Trophoblast cell (in vitro differentiated cells and primary cell): ENCODE data around the gene RPLP2.
A peak's percentile ranks its signal among the peaks of the same experiment; 100 is the strongest.

Experiments
- DNase-seq, 2 donors: peaks; one replicate each; pipeline ENCODE4 v3.0.0-alpha.2; 2016
- H2AFZ ChIP-seq: 2 replicates; pipeline ENCODE4 v1.6.1; 2013; ENCODE audit warnings: low read length, moderate library complexity, mild to moderate bottlenecking; ENCODE audit not compliant: insufficient read depth, poor library complexity
- H2AK5ac ChIP-seq: 2 replicates; pipeline ENCODE4 v1.6.1; 2013; ENCODE audit warnings: mild to moderate bottlenecking, low read length
- H2BK120ac ChIP-seq: 2 replicates; pipeline ENCODE4 v1.6.1; 2013; ENCODE audit warnings: low read length, mild to moderate bottlenecking, moderate library complexity; ENCODE audit not compliant: insufficient read depth, poor library complexity
- H2BK12ac ChIP-seq: 2 replicates; pipeline ENCODE4 v1.6.1; 2013; ENCODE audit warnings: mild to moderate bottlenecking, low read length, moderate library complexity
- H2BK5ac ChIP-seq: 2 replicates; pipeline ENCODE4 v1.6.1; 2013; ENCODE audit warnings: low read length, low read depth, moderate library complexity, mild to moderate bottlenecking; ENCODE audit not compliant: poor library complexity
- H3K14ac ChIP-seq: 2 replicates; pipeline ENCODE4 v1.6.1; 2013; ENCODE audit warnings: mild to moderate bottlenecking, low read length
- H3K18ac ChIP-seq: 2 replicates; pipeline ENCODE4 v1.6.1; 2013; ENCODE audit warnings: mild to moderate bottlenecking, low read length
- H3K23ac ChIP-seq: 2 replicates; pipeline ENCODE4 v1.6.1; 2013; ENCODE audit warnings: low read length
- H3K27ac ChIP-seq: 2 replicates; pipeline ENCODE4 v1.5.1; 2013; ENCODE audit warnings: low read depth, mild to moderate bottlenecking, inconsistent platforms, low read length, moderate library complexity
- H3K27me3 ChIP-seq: 2 replicates; pipeline ENCODE4 v1.6.1; 2013; ENCODE audit warnings: inconsistent platforms, mild to moderate bottlenecking, low read length, moderate library complexity; ENCODE audit not compliant: insufficient read depth
- H3K36me3 ChIP-seq, 2 experiments: 1 replicate in 1 of 2; 2 replicates in 1 of 2; pipeline ENCODE4 v1.6.1; 2013; ENCODE audit warnings: low read length in 2 of 2, mild to moderate bottlenecking in 2 of 2, moderate library complexity in 1 of 2; ENCODE audit not compliant: insufficient read depth in 2 of 2, control insufficient read depth in 1 of 2
- H3K4ac ChIP-seq: 2 replicates; pipeline ENCODE4 v1.6.1; 2013; ENCODE audit warnings: low read depth, mild to moderate bottlenecking, low read length, moderate library complexity
- H3K4me1 ChIP-seq, 2 experiments: 1 replicate in 1 of 2; 2 replicates in 1 of 2; pipeline ENCODE4 v1.6.1; 2013; ENCODE audit warnings: low read length in 2 of 2, mild to moderate bottlenecking in 2 of 2, moderate library complexity in 1 of 2; ENCODE audit not compliant: insufficient read depth in 2 of 2, control insufficient read depth in 1 of 2
- H3K4me2 ChIP-seq: 2 replicates; pipeline ENCODE4 v1.6.1; 2013; ENCODE audit warnings: inconsistent platforms, mild to moderate bottlenecking, low read length, moderate library complexity
- H3K4me3 ChIP-seq: 2 replicates; pipeline ENCODE4 v1.5.1; 2013; ENCODE audit warnings: mild to moderate bottlenecking, low read depth, low read length, inconsistent platforms
- H3K79me1 ChIP-seq: one replicate; pipeline ENCODE4 v1.6.1; 2013; ENCODE audit warnings: low read length
- H3K79me2 ChIP-seq: 2 replicates; pipeline ENCODE4 v1.6.1; 2013; ENCODE audit warnings: low read length, mild to moderate bottlenecking; ENCODE audit not compliant: control insufficient read depth, insufficient read depth, poor library complexity
- H3K9ac ChIP-seq: 2 replicates; pipeline ENCODE4 v1.6.1; 2013; ENCODE audit warnings: mild to moderate bottlenecking, low read length
- H3K9me3 ChIP-seq: 2 replicates; pipeline ENCODE4 v1.6.1; 2013; ENCODE audit warnings: low read depth, mild to moderate bottlenecking, control low read depth, inconsistent platforms, low read length; ENCODE audit not compliant: insufficient read depth
- H4K12ac ChIP-seq: 2 replicates; pipeline ENCODE4 v1.6.1; 2013; ENCODE audit warnings: low read depth, mild to moderate bottlenecking, low read length, moderate library complexity
- H4K8ac ChIP-seq: 2 replicates; pipeline ENCODE4 v1.6.1; 2013; ENCODE audit warnings: low read depth, mild to moderate bottlenecking, low read length, moderate library complexity
- H4K91ac ChIP-seq: one replicate; pipeline ENCODE4 v1.6.1; 2013; ENCODE audit warnings: low read depth, mild to moderate bottlenecking, low read length, moderate library complexity
- WGBS: extraction: QIAGEN DNeasy Blood & Tissue Kit; methylation state at CpG from one replicate; pipeline ENCODE4 v1.1.7; 2013; ENCODE audit warnings: missing lambda C conversion rate; ENCODE audit not compliant: insufficient read length, insufficient coverage; ENCODE audit errors: extremely low coverage; 5-methylcytosine and 5-hydroxymethylcytosine counted together

Gene RPLP2

GRCh38 chr11:836274-836673, 26.5 kb downstream of the RPLP2 start:
- H4K91ac ChIP-seq, result no peak overlapping the region
- no peak overlapping the region for H3K14ac ChIP-seq
- peaks cover 25 to 26% of the 10 kb centered on the region in 2 experiments for H3K4me1 ChIP-seq
- H2BK120ac ChIP-seq, result no peak overlapping the region
- peaks cover 55 to 58% of the 10 kb centered on the region in 2 experiments for H3K36me3 ChIP-seq
- no peak overlapping the region for H3K23ac ChIP-seq
- H3K4me3 ChIP-seq, result no peak overlapping the region
- H3K27me3 ChIP-seq, result peaks cover 6% of the 10 kb centered on the region
- no peak overlapping the region for H2AFZ ChIP-seq
- H3K79me1 ChIP-seq, result peaks cover 15% of the 10 kb centered on the region
- H3K27ac ChIP-seq, result no peak overlapping the region
- H3K79me2 ChIP-seq, result peaks cover 15% of the 10 kb centered on the region
- H3K9ac ChIP-seq, result no peak overlapping the region
- H3K4me2 ChIP-seq, result no peak overlapping the region
- H3K9me3 ChIP-seq, result peaks cover 5% of the 10 kb centered on the region
- no peak overlapping the region for H3K4ac ChIP-seq
- no peak overlapping the region for H4K8ac ChIP-seq
- no peak overlapping the region for H2AK5ac ChIP-seq
- H2BK5ac ChIP-seq, result no peak overlapping the region
- H4K12ac ChIP-seq, result no peak overlapping the region
- WGBS, result no CpG with 5 or more reads among the region's 14 CpGs
- no peak for DNase-seq
- H2BK12ac ChIP-seq, result no peak overlapping the region
- peak overlapping the region; percentile 38 for H3K18ac ChIP-seq

DNA sequence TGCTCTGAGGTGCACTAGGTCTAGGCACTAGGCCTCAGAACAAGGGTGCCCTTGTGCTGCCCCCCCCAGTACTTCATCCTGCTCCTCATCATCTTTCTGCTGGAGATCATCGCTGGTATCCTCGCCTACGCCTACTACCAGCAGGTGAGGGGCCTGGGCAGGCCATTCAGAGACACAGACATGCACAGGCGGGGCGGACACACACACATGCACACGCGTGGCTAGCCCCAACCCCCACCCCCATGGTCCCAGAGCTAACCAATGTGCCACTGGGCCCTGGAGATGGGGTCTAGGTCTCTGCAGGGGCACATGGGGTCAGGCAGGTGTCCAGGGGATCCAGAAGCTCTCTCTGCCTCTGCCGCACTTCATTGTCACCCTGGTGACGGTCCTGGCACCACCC, 26.9 kb downstream of the RPLP2 start:
- Histone ChIP-seq H2AFZ (no peak overlapping the region), H3K79me2 (peaks cover 15% of the 10 kb centered on the region)
- whole genome bisulfite sequencing, result no CpG with 5 or more reads among the region's 9 CpGs

DNA sequence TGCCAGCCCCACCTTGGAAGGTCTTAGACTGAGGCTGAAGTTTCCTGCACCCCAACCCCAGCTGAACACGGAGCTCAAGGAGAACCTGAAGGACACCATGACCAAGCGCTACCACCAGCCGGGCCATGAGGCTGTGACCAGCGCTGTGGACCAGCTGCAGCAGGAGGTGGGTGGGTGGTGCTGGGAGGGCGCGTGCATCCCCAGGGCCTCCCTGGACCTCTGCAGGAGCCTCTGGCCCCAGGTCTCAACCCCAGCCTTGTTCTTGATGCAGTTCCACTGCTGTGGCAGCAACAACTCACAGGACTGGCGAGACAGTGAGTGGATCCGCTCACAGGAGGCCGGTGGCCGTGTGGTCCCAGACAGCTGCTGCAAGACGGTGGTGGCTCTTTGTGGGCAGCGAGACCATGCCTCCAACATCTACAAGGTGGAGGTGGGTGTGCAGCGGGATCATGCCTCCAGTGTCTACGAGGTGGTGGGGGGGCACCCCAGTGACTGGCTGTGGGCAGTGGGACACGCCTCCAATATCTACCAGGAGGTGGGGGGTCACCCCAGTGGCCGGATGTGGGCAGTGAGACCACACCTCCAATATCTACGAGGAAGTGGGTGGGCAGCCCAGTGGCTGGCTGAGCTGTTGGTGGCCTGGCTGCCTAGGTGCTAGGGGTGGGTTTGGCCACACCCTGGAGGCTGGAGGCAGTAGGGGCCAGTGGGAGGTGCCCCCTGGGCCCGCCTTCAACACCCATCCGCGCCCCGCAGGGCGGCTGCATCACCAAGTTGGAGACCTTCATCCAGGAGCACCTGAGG, 27.6 kb downstream of the RPLP2 start:
- H2BK5ac ChIP-seq, result no peak overlapping the region
- H4K12ac ChIP-seq, result peak overlapping the region; percentile 12

More for the DNA sequence above, 26.9 kb downstream of the RPLP2 start:
- Histone ChIP-seq H3K4ac (no peak overlapping the region), H3K23ac (no peak overlapping the region), H3K79me1 (peaks cover 15% of the 10 kb centered on the region), H3K4me1 (peaks cover 27 to 28% of the 10 kb centered on the region in 2 experiments), H3K27ac (no peak overlapping the region), H2BK5ac (no peak overlapping the region), H4K8ac (no peak overlapping the region), H2BK12ac (no peak overlapping the region), H3K36me3 (peaks cover 55 to 59% of the 10 kb centered on the region in 2 experiments), H4K12ac (no peak overlapping the region), H2BK120ac (no peak overlapping the region), H3K14ac (no peak overlapping the region), H4K91ac (no peak overlapping the region), H3K4me3 (peak overlapping the region; percentile 18), H3K9me3 (peaks cover 5% of the 10 kb centered on the region), H3K4me2 (no peak overlapping the region), H3K18ac (no peak overlapping the region), H2AK5ac (no peak overlapping the region), H3K9ac (no peak overlapping the region), H3K27me3 (peaks cover 2% of the 10 kb centered on the region)
- no peak for DNase-seq

DNA sequence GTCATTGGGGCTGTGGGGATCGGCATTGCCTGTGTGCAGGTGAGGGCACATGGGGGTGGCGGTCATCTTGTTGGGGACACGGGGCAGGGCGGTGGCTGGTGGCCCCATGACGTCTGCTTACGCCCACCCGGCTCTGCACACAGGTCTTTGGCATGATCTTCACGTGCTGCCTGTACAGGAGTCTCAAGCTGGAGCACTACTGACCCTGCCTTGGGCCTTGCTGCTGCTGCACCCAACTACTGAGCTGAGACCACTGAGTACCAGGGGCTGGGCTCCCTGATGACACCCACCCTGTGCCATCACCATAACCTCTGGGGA, 28.2 kb downstream of the RPLP2 start:
- Histone ChIP-seq H3K9ac (no peak overlapping the region), H3K4me3 (no peak overlapping the region), H2BK12ac (no peak overlapping the region), H3K23ac (no peak overlapping the region), H3K4me2 (no peak overlapping the region), H2BK120ac (no peak overlapping the region), H2AFZ (no peak overlapping the region), H3K4me1 (peaks cover 19 to 20% of the 10 kb centered on the region in 2 experiments), H3K14ac (no peak overlapping the region), H3K4ac (no peak overlapping the region), H3K79me2 (peaks cover 20% of the 10 kb centered on the region), H4K8ac (no peak overlapping the region), H3K27me3 (no peaks in the 10 kb centered on the region), H4K12ac (no peak overlapping the region), H3K9me3 (no peaks in the 10 kb centered on the region), H3K18ac (no peak overlapping the region), H3K79me1 (peaks cover 14% of the 10 kb centered on the region), H4K91ac (no peak overlapping the region), H2AK5ac (no peak overlapping the region), H3K27ac (no peak overlapping the region), H2BK5ac (no peak overlapping the region), H3K36me3 (peaks cover 55 to 59% of the 10 kb centered on the region in 2 experiments)
- no peak for DNase-seq
- no CpG with 5 or more reads among the region's 8 CpGs for WGBS

More for the DNA sequence above, 27.6 kb downstream of the RPLP2 start:
- H3K4me1 ChIP-seq, result peaks cover 21 to 22% of the 10 kb centered on the region in 2 experiments
- no peak overlapping the region for H2AK5ac ChIP-seq
- no peak overlapping the region for H3K4me2 ChIP-seq
- no peak overlapping the region for H4K91ac ChIP-seq
- H4K8ac ChIP-seq, result no peak overlapping the region
- H3K4me3 ChIP-seq, result no peak overlapping the region
- no peak overlapping the region for H2BK120ac ChIP-seq
- no peak overlapping the region for H3K18ac ChIP-seq
- H2AFZ ChIP-seq, result no peak overlapping the region
- H3K23ac ChIP-seq, result no peak overlapping the region
- no peaks in the 10 kb centered on the region for H3K9me3 ChIP-seq
- peaks cover 15% of the 10 kb centered on the region for H3K79me1 ChIP-seq
- no CpG with 5 or more reads among the region's 22 CpGs for WGBS
- no peak overlapping the region for H3K4ac ChIP-seq
- H2BK12ac ChIP-seq, result no peak overlapping the region
- peaks cover 55 to 59% of the 10 kb centered on the region in 2 experiments for H3K36me3 ChIP-seq
- H3K79me2 ChIP-seq, result peaks cover 18% of the 10 kb centered on the region
- no peak overlapping the region for H3K27ac ChIP-seq
- DNase-seq, result no peak
- H3K9ac ChIP-seq, result no peak overlapping the region
- H3K27me3 ChIP-seq, result no peaks in the 10 kb centered on the region
- H3K14ac ChIP-seq, result no peak overlapping the region
